SK-N-MC (cell line): ENCODE results near the gene TAGLN.

Experiments
- EZH2 ChIP-seq: fragments of 200-600 bp; sonication (generic); IDR thresholded peaks from one replicate; pipeline ENCODE4 v1.6.1; 2017; ENCODE audit warnings: antibody characterized with exemption
- POLR2AphosphoS5 ChIP-seq: IDR thresholded peaks from 2 replicates; pipeline ENCODE4 v1.6.1; 2012; ENCODE audit warnings: mild to moderate bottlenecking, low read depth, low read length, borderline replicate concordance

DNA sequence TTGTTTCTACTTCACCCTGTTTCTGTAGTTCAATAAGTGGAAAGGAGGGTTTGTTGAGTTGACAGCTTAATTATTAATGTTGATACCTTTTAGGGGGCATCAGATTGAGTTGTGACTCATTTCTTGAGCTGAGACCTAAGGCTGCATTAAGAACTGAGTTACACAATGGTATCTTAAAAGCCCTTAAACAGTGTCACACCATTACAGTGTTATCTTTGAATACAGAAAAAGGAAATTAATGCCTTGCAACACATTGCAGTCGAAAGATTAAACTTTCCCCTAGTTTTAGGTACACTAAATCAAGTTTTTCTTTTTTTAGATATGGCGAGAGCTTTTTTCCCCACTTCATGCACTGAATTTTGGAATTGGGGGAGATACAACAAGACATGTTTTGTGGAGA lies 38.3 kb upstream of the TAGLN start:
- TF ChIP-seq POLR2AphosphoS5 (no peak), EZH2 (no peak)
